ENCODE measurements around the gene RAB11FIP3.

GRCh38 chr16:378821-379182 is 46.6 kb upstream of the RAB11FIP3 start:
- no peak for TF ChIP-seq CTCF (IDR thresholded peaks at IDR 0.05 in 2 of 3, conservative IDR thresholded peaks at IDR 0.05 in 1 of 3; ENCODE audit: borderline replicate concordance in 1 of 3, insufficient read depth in 1 of 3, low read depth in 2 of 3, low read length in 2 of 3)
- TF ChIP-seq POLR2A (IDR thresholded peaks at IDR 0.05; ENCODE audit: borderline replicate concordance, extremely low read depth, insufficient read depth, insufficient read length): no peak
- no peak for TF ChIP-seq CEBPB (IDR thresholded peaks at IDR 0.05; ENCODE audit: low read depth)
- no peak for TF ChIP-seq YY1 (IDR thresholded peaks at IDR 0.05; ENCODE audit: extremely low read depth, insufficient replicate concordance, low read depth, low read length)
